Epithelial cell of proximal tubule (primary cell): ENCODE results near the gene VN1R4. TPM values are rescaled to one million over a fixed set of nuclear protein-coding genes. Genes with fewer than 3 reads are reported as not detected.
"Not testable (repeated sequence)": the region's sequence is repeated elsewhere in the genome, so short reads cannot be mapped to it uniquely, and the experiment has no call there.

Experiments
- DNase-seq: peaks from one replicate; pipeline ENCODE4 v3.0.0-alpha.2; 2011; ENCODE audit warnings: low read depth
- H3K4me3 ChIP-seq: 2 replicates; pipeline ENCODE4 v1.5.1; 2011; ENCODE audit warnings: low read depth, mild to moderate bottlenecking, low read length
- total RNA-seq: library from RNA; depleted of rRNA; stranded (reverse); fragments of >200 nt; gene quantifications from 2 replicates; pipeline ENCODE4 v1.2.3, GENCODE V29; 2015
- TF ChIP-seq, protein P1 (sequence below): conservative IDR thresholded peaks from 2 replicates; pipeline ENCODE4 v1.5.1; 2012; ENCODE audit warnings: low read depth, mild to moderate bottlenecking, low read length

Gene VN1R4, protein sequence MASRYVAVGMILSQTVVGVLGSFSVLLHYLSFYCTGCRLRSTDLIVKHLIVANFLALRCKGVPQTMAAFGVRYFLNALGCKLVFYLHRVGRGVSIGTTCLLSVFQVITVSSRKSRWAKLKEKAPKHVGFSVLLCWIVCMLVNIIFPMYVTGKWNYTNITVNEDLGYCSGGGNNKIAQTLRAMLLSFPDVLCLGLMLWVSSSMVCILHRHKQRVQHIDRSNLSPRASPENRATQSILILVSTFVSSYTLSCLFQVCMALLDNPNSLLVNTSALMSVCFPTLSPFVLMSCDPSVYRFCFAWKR
- total RNA-seq: not detected in 2 replicates

- not testable (repeated sequence) for H3K4me3 ChIP-seq, DNase-seq
Observed at GRCh38 chr19:53267623-53268022, at the start of gene VN1R4. Gene VN1R4 (minus strand): TSS chr19:53267723. CDS start chr19:53267665, 58 bp downstream.

DNA sequence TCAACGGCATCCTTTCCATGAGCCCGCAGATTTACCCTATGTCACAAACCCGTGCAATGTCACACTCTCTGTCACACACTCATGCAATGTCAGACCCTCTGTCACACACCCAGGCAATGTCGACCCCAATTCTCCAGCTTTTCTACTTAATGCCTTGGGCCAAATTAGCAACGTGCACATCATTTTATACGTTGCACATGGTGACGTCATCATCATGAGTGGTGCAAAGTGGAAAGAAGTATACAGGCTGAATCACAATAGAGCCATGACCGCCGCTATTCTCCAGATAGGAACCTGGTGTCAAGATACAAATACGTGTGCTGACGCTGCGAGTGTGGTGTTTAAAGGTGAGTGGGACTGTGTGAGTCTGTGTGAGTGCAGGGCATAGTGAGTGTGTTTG is 44.4 kb upstream of the VN1R4 start:
- DNase-seq: no peak
- TF ChIP-seq, protein P1, sequence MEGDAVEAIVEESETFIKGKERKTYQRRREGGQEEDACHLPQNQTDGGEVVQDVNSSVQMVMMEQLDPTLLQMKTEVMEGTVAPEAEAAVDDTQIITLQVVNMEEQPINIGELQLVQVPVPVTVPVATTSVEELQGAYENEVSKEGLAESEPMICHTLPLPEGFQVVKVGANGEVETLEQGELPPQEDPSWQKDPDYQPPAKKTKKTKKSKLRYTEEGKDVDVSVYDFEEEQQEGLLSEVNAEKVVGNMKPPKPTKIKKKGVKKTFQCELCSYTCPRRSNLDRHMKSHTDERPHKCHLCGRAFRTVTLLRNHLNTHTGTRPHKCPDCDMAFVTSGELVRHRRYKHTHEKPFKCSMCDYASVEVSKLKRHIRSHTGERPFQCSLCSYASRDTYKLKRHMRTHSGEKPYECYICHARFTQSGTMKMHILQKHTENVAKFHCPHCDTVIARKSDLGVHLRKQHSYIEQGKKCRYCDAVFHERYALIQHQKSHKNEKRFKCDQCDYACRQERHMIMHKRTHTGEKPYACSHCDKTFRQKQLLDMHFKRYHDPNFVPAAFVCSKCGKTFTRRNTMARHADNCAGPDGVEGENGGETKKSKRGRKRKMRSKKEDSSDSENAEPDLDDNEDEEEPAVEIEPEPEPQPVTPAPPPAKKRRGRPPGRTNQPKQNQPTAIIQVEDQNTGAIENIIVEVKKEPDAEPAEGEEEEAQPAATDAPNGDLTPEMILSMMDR: no peak
- H3K4me3 ChIP-seq: no peak overlapping the region

- no peak for DNase-seq
- H3K4me3 ChIP-seq: no peak overlapping the region
- TF ChIP-seq, protein P1: no peak
Observed at GRCh38 chr19:53311044-53311443, 43.5 kb upstream of the VN1R4 start.

- TF ChIP-seq, protein P1: peak; percentile 23
- no peak overlapping the region for H3K4me3 ChIP-seq
- DNase-seq: no peak
Observed at GRCh38 chr19:53308339-53308811, 40.9 kb upstream of the VN1R4 start.

GRCh38 chr19:53301341-53301740 is 33.8 kb upstream of the VN1R4 start:
- not testable (repeated sequence) for H3K4me3 ChIP-seq, DNase-seq

DNA sequence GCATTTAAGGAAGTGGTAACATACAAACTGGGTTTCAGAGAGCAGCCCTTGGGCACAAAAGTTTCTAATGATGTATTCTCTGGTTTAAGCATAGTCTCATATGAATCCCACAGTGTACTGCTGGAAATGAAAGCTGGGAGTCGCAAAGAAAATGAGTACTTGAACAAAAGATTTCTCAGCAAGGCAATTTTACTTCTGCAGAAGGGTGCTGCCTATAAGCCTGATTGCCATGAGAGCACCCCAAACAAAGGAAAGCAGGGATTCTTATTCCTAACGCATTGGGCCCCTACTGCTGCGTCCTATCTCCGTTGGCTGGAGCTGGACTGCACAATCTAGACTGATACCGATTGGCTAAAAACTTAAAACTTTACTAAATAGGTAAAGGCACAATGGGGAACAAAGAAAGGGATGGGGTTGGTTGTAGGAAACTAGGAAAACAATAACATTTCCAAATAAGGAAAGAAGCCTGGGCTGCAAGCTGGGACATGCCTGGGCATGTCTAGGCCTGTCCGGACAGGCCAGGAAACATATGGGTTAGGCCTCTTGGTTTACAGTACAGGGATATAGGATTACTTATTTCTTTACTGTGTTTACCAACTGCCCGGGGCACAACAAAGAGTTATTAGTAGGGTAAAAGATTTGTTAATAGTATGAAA is 27.4 kb upstream of the VN1R4 start:
- TF ChIP-seq, protein P1: no peak
- no peak for DNase-seq
- H3K4me3 ChIP-seq: no peak overlapping the region

DNA sequence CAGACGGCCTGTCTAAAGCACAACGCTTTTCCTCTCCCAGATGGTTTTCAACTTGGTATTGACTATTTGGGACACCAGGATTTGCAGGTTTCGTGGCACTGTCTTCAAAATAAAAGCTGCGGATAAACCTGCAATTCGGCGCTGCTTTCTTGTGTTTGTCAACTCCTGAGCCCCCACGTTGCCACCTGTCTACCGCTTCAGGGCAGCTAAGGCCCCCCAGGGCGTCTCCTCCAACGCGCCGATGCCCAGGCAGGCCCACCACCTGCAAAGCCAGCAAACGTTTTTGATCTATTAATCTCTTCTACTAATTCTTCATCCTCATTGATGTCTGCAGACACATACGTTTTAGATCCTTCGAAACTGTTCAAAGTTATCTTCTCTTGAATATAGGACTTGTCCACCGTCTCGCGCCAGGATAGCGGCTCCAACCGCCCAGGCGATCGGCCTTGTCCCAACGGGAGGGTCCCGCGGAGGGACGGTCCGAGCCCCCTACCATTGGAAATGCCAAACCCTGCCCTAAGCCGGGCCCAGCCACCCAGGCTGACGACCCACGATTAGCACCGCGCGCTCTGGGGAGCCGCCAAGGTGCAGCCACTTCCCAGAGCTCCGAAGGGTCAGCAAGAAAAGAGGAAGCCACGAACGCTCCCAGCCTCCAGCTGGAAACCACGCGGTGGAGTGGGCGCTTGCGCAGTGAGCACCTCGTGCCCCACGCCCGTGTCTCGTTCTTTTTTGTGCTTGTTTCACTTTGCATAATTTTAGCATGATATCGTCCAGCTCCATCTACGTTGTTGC is 23.4 kb upstream of the VN1R4 start:
- H3K4me3 ChIP-seq: no peak overlapping the region
- TF ChIP-seq, protein P1: no peak
- no peak for DNase-seq
